Activated CD8-positive, alpha-beta memory T cell treated with anti-CD3 and anti-CD28 coated beads for 24 hours (primary cell): Measurements from ENCODE around the gene PIP5K1C.

Source experiments
- DNase-seq: peaks from one replicate; pipeline ENCODE4 v3.0.0-alpha.2; 2020

PIP5K1C gene

DNA sequence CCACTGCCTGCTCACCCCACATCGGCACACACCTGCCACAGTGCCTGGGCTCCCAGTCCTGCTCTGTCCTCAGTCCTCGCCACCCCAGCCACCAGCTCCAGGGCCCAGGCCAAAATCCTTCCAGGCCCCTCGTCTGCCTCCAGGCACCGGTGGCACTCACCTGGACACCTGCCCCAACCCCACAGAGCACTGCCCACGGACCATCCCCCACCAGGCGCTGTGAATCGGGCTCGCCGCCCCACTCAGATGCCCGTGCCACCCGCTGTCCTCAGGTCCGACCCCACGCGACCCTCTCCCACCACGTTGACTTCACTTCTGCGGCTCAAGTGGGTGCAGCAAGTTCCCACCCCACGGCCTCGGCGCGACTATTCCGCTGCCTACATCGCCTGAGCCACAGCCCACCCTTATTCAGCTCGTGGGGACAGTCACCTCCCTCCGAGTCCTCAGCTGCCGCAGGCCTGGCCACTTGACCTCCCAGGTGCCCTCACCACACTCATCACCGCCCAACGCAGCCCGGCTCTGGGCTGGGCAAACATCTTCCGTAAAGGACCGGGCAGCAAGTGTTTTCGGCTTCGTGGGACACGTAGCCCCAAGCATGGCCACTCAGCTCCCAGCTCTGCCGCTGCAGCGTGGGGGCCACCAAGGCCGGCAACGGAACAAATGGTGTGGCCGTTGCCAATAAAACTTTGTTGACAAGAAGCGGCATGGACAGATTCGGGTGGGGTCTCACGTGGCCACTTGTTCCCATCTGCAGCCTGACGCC is 5.7 kb downstream of the PIP5K1C start:
- no peak for DNase-seq

DNA sequence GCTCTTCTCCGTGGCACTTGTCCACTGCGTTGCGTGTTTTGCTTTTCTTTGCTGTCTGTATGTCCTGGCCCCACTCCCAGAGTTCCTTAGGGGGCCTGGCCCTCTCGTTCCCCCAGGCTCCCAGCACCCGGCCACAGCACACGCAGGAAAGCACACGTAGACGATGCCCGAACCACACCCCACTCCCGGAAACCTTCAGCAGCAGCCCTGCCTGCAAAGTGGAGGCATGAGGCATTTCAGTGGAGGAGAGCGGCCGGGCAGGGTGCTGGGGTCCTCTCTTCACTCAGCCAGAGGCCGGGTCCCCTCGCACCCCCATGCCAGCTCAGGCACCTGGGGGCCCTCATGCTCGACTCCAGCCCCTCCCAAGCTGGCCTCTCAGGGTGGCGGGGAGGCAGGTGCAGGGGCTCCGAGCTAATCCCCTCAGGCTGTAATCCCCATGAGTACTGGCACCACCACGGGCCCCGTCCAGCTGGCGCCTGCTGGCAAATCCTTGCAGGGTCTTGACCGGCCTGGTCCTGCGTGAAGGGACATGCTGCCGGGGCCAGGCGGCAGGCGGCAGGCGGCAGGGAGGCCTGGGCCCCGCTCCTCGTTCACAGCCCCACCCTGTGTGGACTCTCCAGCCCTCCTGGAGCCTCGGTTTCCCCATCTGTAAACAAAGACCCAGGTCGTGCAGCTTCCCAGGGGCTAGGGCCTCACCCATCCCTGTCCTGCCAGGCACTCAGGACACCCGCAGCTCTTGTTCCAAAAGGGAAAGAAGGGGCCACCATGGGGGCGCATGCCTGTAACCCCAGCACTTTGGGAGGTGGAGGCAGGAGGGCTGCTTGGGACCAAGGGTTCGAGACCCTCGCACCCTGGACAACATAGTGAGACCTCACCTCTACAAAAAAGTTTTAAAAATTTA is 7.0 kb downstream of the PIP5K1C start:
- DNase-seq, result no peak

DNA sequence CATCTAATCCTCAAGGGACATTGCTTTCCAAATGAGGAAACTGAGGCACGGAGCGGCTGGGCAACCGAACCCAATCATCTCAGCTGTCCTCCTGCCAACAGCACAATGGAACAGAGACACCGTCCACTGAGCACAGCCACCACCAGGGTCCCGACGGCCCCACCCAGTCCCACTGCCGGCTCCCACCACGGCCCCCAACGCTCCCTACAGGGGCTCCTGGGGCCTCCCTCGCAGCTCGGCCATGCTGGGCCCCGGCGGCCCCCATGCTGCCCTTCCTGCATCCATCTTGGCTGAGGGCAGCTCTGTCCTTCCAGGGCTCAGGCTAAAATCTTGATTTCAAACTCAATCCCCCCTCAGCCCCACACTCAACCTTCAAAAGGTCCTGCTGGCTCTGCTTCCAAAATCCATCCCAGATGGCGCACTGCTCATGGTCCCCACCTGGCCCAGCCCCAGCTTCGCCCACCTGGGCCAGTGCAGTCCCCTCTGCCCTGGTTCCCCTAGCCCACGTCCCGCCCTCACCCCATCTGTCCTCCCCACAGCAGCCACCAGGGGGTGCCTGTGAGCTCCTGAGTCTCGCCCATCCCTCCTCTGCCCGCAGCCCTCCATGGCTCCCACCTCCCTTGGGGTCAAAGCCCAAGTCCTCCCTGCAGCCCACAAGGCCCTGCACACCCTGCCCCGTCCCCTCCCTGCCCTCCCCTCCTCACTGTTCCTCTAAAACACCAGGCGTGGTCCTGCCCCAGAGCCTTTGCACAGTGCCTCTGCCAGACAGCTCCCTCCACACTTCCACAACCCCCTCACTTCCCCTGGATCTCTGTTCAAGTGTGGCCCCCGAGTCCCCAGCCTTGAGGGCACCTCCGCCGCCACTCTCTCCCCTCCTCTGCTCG is 7.9 kb downstream of the PIP5K1C start:
- DNase-seq, result peak; percentile 80

DNA sequence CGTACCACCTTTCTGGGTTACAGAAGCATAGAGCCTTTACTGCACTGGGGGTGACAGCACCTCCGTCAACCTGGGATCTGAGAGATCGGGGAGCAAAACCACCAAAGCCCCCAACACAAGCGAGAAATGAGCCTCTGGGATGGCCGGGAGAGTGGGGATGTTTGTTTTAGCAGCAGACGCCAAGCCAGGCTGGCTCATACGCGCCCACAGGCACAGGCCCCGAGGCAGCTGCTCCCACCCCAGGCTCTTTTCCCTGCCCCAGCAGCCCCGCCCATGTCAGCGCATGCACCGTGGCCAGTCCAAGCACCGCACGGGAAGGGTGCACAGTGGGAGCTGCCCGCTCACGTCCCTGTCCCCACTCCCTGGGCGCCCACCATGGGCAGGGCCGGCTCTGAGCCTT is 8.5 kb downstream of the PIP5K1C start:
- DNase-seq, result no peak

DNA sequence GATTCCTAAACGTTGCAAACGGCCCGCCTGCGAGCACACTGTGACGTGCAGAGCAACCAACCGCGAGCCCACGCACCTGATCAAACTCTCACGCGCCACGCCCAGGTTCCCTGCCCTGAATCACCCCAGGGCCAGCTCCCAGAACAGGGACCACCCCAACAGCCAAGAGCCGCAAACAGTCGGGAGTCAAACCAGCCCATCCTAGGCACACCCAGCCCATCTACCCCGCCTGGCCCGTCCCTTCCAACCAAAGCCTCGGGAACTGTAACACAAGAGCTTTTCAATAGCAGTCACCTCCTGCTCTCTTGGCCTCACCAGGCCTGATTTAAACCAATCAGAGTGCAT is 8.9 kb downstream of the PIP5K1C start:
- DNase-seq, result no peak

DNA sequence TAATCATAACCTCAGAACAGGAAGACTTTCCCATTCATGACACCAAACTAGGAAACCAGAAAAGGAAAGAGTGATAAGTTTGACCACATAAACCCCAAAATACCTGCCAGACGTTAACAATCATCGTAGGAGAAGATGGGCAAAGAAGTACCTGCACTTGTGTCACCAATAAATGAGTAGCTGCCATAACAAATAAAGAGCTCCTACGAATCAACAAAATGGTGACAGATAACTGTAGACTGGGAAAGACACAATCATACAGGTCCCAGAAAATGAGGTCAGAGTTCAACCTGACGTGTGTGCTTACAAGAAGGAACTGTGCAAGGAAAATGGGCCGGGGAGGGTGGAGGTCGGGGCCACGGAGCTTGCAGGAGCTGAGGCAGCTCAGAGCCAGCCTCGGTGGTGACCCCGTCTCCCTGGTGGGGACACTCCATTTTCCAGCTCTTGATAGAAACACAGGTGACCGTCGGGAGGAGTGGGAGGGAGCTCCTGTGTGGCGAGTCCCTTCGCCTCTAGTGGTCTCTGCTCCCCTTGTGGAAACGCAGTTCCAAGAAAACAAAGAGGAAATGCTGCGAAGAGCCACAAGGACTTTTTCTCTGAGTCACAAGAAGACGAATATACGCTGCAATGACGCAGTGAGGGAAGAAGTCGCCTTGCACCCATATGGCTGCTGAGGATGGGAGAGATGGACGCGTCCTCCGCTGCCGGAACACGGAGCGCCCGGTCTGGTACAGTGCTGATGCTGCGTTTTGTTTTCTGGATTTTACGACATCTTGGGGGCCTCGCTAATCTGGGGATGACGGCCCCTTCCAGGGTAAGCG is 9.5 kb downstream of the PIP5K1C start:
- no peak for DNase-seq

DNA sequence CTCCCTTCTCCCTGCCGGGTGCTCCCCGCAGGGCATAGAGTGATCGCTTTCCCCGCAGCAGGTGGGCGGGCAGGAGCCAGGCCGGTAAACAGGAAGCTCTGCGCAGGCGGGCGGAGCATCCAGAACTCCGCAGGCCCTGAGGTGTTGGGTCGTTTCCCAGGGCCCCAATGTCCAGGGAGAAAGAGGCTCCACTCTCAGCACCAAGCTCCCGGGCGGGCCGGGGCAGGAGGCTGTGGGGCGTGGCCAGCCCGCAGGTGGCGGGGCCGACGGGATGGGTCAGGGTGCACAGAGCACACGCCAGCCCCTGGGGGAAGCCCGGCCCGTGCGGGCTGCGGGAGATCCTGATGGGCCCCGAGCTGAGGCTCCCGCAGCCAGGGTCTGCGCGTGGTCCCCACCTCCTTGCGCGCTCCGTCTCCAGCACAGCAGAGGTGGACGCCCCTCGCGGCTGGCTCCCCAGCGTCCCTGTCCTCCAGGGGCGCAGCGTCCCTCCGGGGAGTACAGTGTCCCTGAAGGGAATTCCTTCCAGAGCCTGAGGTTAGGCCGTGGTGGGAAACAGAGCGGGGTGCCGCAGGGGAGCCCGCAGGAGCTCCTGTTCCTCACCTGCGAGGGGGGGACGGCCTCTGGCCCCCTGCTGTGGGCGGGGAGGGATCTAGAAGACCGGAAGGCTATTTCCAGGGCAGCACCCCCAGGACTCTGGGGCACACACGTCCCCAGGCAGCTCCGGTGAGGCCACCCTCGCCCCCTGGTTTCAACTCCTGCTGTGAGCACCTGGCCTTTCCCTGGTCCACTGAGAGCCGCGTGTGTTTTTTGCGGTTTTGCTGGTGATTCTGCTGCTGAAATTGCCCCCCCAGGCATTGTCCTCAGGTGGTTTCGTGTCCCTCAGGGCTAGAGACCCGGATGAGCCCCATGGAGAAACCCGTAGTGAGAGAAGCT is 12.2 kb downstream of the PIP5K1C start:
- peak; percentile 72 for DNase-seq

DNA sequence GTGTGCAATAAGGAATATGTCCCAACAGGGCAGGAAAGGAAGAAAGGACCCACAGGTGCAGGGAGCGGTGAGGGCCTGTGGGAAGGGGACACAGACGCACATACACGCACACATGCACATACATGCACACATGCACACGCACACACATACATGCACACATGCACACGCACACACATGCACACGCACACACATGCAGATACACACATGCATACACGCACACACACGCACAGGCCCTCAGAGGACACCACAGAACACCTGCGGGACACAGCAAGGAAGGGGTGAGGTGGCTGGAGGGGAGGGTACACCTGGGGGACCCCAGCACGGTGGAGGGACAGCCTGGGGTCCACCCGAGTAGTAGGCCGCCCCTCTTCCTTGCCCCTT is 12.9 kb downstream of the PIP5K1C start:
- DNase-seq, result no peak

DNA sequence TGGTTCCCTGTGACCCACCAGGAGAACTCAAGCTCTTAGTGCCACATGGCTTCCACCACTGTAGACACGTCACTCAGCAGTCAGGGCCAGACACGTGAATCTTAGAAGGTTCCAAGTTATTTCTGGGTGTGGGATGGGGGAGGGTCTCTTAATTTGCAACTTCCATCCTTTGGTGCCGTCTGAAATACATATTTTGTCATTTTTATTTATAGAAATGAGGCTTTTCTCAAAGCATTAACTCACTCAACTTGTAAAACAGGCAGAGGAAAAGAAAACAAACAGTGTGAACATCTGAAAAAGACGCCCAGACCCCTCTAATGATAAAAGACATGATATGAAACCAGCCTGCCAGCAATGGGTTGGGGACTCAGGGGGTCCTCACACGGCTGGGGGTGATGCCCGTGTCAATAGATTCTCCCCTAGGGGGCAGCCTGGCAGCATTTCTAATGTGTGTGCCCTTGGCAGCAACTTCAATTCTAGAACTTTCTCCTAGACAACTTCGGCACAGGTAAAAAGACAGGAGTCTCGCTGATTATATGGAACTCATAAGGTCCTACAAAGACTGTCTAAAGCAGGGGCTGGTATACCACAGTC is 15.4 kb downstream of the PIP5K1C start:
- DNase-seq, result no peak

DNA sequence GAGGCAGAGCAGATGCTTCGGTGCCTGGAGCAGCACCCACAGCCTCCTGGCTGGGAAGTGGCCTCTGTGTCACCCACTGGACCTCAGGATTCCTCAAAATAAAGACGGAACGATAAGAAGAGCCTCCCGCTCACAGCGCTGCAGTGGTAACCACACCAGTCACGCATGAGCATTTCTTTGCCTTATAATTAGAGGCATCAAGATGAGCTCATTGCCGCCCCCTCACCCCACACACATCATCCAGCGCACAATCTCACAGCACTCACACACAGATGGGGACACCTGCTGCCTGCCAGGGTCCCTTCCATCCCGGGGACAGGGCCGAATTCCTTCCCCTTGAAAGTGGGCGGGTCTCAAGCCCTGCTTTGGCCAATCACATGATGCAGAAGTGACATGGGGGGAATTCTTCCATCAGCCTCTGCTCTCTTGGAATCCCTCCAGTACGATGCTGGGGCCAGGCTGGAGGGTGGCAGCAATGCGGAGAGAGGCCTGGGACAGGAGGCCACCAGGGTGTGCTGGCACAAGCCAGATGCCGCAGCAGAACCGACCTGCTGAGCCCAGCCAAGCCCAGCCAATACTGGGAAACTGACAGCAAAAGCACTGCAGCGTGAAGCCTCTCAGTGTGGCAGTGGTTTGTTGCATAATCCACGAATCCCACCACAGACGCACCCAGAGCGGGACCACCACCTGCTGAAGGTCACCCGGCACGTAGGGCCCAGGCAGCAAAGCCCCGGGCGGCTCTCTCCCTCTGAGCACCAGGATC is 16.0 kb downstream of the PIP5K1C start:
- no peak for DNase-seq

DNA sequence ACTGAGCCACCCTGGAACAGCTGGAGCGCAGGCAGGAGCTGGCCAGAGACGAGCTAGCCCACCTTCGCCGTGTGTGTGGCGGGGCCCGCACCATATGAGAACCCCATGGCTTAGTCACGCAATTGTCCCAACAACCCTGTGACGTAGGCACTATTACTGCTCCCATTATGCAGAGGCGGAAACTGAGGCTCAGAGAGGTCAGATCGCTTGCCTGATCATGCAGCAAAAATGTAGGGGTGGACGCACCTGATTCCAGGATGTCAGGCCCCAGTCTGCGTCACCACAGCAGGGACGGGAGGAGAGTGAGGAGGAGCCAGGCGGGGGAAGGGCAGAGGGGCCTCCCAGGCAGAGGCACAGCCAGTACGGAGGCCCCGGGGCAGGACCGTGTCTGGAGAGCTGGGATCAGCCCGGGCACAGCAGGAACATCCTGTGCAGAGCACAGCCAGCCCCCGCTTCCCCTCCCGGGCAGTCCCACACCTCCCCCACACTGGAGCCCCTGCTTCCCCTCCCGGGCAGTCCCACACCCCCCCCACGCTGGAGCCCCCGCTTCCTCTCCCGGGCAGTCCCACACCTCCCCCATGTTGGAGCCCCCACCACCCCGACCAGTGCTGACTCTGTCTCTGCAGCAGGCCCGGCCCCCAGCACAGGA is 16.7 kb downstream of the PIP5K1C start:
- no peak for DNase-seq

DNA sequence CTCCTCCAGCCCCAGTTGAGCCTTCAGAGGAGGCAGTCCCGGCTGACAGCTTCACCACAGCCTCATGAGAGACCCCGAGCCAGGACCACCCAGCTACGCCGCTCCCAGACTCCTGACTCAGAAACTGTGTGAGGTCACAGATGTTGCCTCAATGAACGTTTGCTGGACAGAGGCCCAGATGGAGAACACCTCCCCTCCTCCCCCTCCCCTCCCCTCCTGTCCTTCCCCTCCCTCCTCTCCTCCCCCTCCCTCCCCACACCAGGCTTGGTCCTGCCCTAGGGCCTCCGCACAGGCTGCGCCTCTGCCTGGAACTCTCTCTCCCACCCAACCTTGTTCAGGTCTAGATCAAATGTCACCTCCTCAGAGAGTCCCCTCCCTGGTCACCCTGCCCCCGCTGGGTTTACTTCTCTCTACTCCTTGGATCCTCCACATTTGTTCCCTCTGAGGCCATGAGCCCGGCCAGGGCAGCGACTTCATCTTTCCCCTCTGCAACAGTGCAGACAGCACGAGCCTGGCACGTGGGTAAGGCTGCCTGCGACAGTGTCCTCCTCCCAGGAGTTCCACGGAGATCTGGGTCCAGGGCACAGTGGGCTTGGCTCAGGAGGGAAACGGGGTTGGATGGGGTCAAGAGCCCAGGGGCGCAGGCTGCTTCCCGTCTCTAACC is 17.4 kb downstream of the PIP5K1C start:
- no peak for DNase-seq

DNA sequence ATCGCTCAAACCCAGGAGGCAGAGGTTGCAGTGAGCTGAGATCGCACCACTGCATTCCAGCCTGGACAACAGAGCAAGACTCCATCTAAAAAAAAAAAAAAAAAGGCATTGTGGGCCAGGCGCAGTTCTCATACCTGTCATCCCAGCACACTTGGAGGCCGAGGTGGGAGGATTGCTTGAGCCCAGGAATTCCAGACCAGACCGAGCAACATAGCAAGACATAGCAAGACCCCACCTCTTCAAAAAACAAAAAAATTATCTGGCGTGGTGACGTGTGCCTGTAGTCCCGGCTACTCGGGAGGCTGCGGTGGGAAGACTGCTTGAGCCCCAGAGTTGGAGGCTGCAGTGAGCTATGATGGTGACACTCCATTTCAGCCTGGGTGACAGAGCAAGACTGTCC is 18.0 kb downstream of the PIP5K1C start:
- no peak for DNase-seq

DNA sequence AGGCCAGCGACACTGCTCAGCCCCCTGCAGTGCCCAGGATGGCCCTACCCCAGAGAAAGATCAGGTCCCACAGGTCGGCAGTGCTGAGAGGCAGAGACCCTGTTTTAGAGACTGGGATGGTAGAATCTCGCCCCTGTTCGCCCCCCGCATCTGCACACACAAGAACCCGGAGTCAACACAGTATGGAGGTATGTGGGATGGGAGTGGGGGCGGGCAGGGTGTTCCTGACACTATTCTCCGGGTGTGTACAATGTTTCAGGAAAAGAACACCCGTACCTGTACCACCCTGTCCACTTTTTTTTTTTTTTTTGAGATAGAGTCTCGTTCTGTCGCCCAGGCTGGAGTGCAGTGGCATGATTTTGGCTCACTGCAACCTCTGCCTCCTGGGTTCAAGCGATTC is 19.3 kb downstream of the PIP5K1C start:
- DNase-seq, result no peak

DNA sequence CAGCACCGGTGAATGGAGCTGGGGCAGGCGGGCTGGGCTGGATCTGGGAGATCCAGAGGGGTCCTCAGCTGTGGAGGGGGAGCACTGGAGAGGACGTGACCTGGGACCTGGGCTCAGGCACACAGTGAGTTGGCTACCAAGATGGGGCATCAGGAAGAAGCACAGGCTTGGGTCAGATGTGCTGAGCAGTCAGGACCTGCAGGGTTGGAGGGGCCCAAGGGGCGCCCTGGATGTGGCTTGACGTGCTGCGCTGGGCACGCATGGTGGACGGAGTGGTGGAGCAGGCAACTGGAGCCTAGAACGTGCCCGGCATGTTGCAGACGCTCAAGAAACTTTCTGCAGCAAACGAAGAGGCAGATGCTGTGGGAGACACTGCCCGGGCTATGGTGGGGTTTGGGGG is 20.7 kb downstream of the PIP5K1C start:
- no peak for DNase-seq

DNA sequence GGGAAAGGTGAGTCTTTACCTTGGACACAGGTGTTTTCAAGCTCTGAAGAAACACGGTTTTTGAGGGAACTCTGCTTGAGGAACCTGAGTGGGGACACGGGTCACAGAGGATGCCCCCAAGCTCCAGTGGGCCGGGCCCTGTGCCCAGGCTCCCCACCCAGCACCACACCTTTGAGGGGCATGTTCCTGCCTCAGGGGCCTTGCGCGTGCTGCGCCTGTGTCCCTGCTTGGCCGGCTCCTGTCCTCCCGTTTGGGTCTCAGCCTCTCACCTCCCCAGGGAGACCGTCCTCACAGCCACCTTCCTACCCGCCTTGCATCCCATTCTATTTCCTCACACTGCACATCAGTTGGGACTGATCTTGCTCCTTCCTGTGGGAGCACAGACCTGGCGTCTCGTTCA is 21.1 kb downstream of the PIP5K1C start:
- no peak for DNase-seq

DNA sequence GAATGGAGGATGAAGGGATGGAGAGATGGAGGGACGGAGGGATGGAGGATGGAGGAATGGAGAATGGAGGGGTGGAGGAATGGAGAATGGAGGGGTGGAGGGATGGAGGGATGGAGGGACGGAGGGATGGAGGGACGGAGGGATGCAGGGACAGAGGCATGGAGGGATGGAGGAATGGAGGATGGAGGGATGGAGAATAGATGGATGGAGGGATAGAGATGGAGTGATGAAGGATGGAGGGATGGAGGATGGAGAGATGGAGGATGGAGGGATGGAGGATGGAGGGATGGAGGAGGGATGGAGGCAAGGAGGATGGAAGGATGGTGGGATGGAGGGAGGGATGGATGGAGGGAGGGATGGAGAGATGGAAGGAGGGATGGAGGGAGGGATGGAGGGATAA is 22.1 kb downstream of the PIP5K1C start:
- no peak for DNase-seq

DNA sequence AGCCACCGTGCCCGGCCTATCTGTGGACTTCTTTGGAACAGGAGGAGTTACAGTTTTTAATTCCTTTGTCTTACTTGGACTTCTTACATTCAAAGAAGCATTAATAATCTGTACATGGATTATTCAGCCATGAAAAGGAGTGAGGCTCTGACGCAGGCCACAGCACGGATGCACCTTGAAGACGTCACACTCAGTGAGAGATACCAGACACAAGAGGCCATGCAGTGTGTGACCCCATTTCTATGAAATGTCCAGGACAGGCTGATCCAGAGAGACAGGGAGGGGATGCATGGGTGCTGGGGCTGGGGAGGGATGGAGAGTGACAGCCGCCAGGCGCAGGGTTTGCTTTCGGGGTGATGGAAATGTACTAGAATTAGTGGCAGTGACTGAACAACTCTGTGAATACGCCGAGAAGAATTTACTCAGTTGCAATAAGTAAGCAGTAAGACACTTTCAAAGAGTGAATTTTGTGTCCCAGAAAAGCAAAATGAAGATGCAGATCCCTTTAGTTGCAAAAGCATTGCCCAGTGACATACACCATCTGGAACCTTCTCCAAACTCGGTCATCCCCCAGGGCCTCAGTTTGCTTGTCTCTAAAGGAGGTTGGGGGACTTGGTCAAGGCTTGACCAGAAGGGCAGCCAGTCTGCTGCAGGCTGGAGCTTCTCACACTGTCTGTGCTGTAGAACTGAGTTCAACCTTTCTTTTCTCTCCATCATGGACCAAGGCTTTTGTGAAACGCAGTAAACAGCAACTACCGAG is 25.3 kb downstream of the PIP5K1C start:
- DNase-seq, result no peak
